Nephron (organoid): ENCODE results near the gene SLC17A9.

ENCODE experiments used
- H3K27ac Mint-ChIP-seq, 3 experiments: 2 replicates each; pipeline ENCODE4 v1.8.0; 2020; ENCODE audit warnings: mixed read lengths in 3 of 3, mild to moderate bottlenecking in 2 of 3, moderate library complexity in 1 of 3
- H3K27me3 Mint-ChIP-seq: 2 replicates; pipeline ENCODE4 v1.8.0; 2021; ENCODE audit warnings: low read depth, mild to moderate bottlenecking, moderate library complexity, mixed read lengths
- H3K36me3 Mint-ChIP-seq: 2 replicates; pipeline ENCODE4 v1.8.0; 2020; ENCODE audit warnings: low read depth, mixed read lengths
- H3K4me1 Mint-ChIP-seq: 2 replicates; pipeline ENCODE4 v1.8.0; 2020; ENCODE audit warnings: mixed read lengths
- H3K4me3 Mint-ChIP-seq, 3 experiments: 2 replicates each; pipeline ENCODE4 v1.8.0; 2020; ENCODE audit warnings: mild to moderate bottlenecking in 3 of 3, mixed read lengths in 3 of 3, moderate library complexity in 2 of 3
- H3K9me3 Mint-ChIP-seq: 2 replicates; pipeline ENCODE4 v1.8.0; 2020; ENCODE audit warnings: mixed read lengths
- TF ChIP-seq, protein P1 (sequence below), 3 experiments: fragments of 200-600 bp; sonication (generic); IDR thresholded peaks; one replicate each; pipeline ENCODE4 v1.5.0; 2021; ENCODE audit warnings: antibody characterized with exemption in 3 of 3; ENCODE audit not compliant: unreplicated experiment in 3 of 3

The SLC17A9 gene

GRCh38 chr20:63003546-63003945 is 51.0 kb downstream of the SLC17A9 start:
- H3K27ac Mint-ChIP-seq = no peak overlapping the region
- H3K27me3 Mint-ChIP-seq = peaks cover 96% of the 10 kb centered on the region

DNA sequence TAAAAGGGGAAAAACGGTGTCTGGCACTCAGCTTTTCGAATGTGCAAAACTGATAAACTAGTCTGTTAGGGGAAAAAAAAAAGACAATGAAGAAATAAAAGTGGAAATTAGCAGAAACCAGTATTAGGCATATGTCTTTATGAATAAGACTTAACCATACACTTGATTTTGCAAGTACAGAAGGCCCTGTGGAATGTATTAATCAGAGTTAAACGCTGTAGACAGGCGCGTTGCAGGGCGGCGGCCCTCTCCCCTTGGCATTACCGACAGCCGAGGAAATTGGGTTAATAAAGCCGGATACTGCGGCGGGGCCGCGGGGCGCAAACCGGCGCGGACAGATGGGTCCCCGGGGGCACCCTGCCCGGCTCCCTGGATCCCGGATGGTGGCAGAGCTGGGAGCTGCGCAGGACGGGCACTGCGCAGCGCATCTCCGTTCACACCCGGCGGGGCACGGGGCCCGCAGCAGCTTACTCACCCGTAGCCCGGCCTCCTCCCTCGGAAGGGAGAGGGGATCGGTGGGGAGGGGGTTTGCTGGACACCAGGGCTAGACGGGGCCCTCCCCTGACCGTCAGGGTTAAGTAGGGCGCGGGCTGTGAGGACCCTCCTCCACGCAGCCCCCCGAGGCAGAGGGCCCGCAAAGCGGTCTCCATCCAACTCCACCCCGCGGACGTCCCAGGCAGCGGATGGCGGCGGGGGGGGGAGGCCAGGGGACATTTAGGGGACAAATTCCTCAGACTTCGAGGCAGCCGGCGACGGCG is 52.3 kb downstream of the SLC17A9 start:
- Mint-ChIP-seq H3K9me3 (no peaks in the 10 kb centered on the region), H3K4me3 (peak overlapping the region in 1 of 3 experiments; percentile 46), H3K36me3 (no peaks in the 10 kb centered on the region), H3K27ac (no peak overlapping the region), H3K27me3 (peaks cover 93% of the 10 kb centered on the region), H3K4me1 (peaks cover 4% of the 10 kb centered on the region)
- TF ChIP-seq, protein P1, sequence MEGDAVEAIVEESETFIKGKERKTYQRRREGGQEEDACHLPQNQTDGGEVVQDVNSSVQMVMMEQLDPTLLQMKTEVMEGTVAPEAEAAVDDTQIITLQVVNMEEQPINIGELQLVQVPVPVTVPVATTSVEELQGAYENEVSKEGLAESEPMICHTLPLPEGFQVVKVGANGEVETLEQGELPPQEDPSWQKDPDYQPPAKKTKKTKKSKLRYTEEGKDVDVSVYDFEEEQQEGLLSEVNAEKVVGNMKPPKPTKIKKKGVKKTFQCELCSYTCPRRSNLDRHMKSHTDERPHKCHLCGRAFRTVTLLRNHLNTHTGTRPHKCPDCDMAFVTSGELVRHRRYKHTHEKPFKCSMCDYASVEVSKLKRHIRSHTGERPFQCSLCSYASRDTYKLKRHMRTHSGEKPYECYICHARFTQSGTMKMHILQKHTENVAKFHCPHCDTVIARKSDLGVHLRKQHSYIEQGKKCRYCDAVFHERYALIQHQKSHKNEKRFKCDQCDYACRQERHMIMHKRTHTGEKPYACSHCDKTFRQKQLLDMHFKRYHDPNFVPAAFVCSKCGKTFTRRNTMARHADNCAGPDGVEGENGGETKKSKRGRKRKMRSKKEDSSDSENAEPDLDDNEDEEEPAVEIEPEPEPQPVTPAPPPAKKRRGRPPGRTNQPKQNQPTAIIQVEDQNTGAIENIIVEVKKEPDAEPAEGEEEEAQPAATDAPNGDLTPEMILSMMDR (IDR thresholded peaks at IDR 0.05; ENCODE audit: unreplicated experiment in 3 of 3) = no peak

More at GRCh38 chr20:63003546-63003945, 51.0 kb downstream of the SLC17A9 start:
- Mint-ChIP-seq H3K4me3 (peak overlapping the region in 1 of 3 experiments; percentile 11), H3K9me3 (peaks cover 5% of the 10 kb centered on the region), H3K4me1 (peaks cover 4% of the 10 kb centered on the region), H3K36me3 (no peaks in the 10 kb centered on the region)
- TF ChIP-seq, protein P1 (IDR thresholded peaks at IDR 0.05; ENCODE audit: unreplicated experiment in 3 of 3) = no peak

DNA sequence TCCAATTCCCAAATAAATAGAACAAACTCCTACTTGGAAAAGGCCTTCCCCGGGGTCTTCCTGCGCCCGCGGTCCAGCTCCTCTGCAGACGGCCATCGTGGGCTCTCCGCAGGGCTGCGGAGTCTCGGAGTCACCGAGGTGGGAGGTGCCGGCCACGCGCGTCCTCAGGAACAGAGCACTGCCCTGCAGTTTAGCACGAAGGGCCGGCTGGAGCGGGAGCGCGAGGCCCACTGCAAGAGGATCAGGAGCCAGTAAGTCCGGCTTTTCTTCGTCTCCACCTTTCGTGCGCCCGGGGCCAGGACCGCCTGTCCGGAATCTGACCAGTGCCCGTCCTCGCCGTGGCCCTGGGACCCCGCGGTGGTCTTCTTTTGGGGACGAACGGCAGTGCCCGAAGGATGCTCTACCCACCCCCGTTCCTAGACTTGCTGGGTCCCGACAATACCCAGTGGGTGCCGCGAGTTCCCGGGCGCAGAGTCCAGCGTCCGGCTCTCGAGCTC is 52.9 kb downstream of the SLC17A9 start:
- Mint-ChIP-seq H3K9me3 (no peaks in the 10 kb centered on the region), H3K36me3 (no peaks in the 10 kb centered on the region), H3K4me3 (peak overlapping the region in 1 of 3 experiments; percentile 47), H3K27ac (no peak overlapping the region), H3K27me3 (peaks cover 93% of the 10 kb centered on the region), H3K4me1 (peaks cover 7% of the 10 kb centered on the region)
- TF ChIP-seq, protein P1 (IDR thresholded peaks at IDR 0.05; ENCODE audit: unreplicated experiment in 3 of 3) = no peak

GRCh38 chr20:63005862-63006539 is 53.5 kb downstream of the SLC17A9 start:
- Mint-ChIP-seq H3K9me3 (no peaks in the 10 kb centered on the region), H3K4me1 (peaks cover 9% of the 10 kb centered on the region), H3K4me3 (peak overlapping the region in 2 of 3 experiments; percentile 40 to 47), H3K36me3 (no peaks in the 10 kb centered on the region), H3K27ac (no peak overlapping the region), H3K27me3 (peaks cover 93% of the 10 kb centered on the region)
- TF ChIP-seq, protein P1 (IDR thresholded peaks at IDR 0.05; ENCODE audit: unreplicated experiment in 3 of 3) = no peak

GRCh38 chr20:63006540-63007359 is 54.2 kb downstream of the SLC17A9 start, which contains the start of gene BHLHE23:
BHLHE23 (minus strand) TSS chr20:63006964; CDS start chr20:63006774, 190 bp downstream.
- H3K27ac Mint-ChIP-seq = no peak within 1 kb of the TSS
- H3K27me3 Mint-ChIP-seq = peaks cover 93% of the 10 kb centered on the region
- no peaks in the 10 kb centered on the region for H3K36me3 Mint-ChIP-seq
- TF ChIP-seq, protein P1 (IDR thresholded peaks at IDR 0.05; ENCODE audit: unreplicated experiment in 3 of 3) = no peak
- H3K4me3 Mint-ChIP-seq = peak within 1 kb of the TSS in 2 of 3 experiments; percentile 40 to 56
- H3K9me3 Mint-ChIP-seq = no peaks in the 10 kb centered on the region
- peaks cover 9% of the 10 kb centered on the region for H3K4me1 Mint-ChIP-seq
